GM10248 (cell line): ENCODE data around the gene CAMTA1.

Experiments
- CTCF ChIA-PET: fragments of 300-600 bp; sonication (Branson Sonifier 250); formaldehyde crosslinking; extraction: SDS; loops from one replicate; lab custom pipeline; 2021; ENCODE audit warnings: antibody characterized with exemption; lab: Yijun Ruan, JAX
- POLR2A ChIA-PET: fragments of 350-650 bp; sonication (Branson Sonifier 250); formaldehyde crosslinking; extraction: SDS; loops from one replicate; lab custom pipeline; 2020; ENCODE audit warnings: antibody characterized with exemption; lab: Yijun Ruan, JAX
- DNase-seq: peaks from one replicate; pipeline ENCODE4 v3.0.0; 2012; ENCODE audit errors: extremely low spot score
- TF ChIP-seq, protein P1 (sequence below): IDR thresholded peaks from 2 replicates; pipeline ENCODE4 v1.5.1; 2012; ENCODE audit warnings: mild to moderate bottlenecking, low read depth; ENCODE audit errors: extremely low read depth, missing control alignments, control extremely low read depth

The CAMTA1 gene

DNA sequence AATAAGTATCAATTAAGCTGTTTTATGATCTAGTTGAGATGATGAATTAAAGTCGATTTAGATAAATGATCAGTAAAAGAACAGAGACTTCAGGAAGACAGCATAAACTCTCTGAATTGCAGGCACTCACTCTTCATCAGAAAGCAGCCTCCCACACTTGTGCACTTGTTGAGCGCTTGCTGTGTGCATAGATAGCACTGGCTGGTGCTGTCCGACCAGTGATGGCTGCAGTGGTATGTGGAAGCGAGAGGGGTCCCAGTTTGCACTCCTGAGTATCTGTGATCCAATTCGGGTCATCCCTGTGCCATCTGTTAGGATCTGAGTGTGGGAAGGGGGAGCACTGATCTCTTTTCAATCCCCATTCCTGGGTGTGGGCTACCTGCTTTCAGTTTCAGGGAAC lies 137.8 kb downstream of the CAMTA1 start:
- CTCF ChIA-PET = no interaction called here
- POLR2A ChIA-PET = no interaction called here
- DNase-seq = no peak
- TF ChIP-seq, protein P1, sequence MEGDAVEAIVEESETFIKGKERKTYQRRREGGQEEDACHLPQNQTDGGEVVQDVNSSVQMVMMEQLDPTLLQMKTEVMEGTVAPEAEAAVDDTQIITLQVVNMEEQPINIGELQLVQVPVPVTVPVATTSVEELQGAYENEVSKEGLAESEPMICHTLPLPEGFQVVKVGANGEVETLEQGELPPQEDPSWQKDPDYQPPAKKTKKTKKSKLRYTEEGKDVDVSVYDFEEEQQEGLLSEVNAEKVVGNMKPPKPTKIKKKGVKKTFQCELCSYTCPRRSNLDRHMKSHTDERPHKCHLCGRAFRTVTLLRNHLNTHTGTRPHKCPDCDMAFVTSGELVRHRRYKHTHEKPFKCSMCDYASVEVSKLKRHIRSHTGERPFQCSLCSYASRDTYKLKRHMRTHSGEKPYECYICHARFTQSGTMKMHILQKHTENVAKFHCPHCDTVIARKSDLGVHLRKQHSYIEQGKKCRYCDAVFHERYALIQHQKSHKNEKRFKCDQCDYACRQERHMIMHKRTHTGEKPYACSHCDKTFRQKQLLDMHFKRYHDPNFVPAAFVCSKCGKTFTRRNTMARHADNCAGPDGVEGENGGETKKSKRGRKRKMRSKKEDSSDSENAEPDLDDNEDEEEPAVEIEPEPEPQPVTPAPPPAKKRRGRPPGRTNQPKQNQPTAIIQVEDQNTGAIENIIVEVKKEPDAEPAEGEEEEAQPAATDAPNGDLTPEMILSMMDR = no peak

DNA sequence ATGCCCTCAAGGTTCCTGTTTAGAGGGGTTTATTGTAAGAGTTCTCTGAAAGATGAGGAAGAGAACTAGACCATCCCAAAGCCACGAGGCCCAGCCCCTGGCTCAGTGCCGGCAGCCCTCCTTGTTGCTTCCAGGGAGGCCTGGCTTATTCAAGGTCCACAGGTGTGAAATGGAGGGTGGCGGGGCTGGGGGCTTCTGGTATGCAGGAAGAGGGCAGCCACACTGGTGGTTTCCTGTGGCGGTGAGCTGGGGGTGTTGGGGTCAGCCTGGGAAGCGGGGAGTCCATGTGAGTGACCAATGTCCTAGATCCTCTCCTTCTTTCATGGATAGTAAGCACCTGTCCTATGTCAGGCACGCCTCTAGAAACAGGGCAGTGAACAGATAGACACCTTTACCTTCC lies 138.2 kb downstream of the CAMTA1 start:
- no peak for DNase-seq
- TF ChIP-seq, protein P1 = no peak
- POLR2A ChIA-PET = no interaction called here
- CTCF ChIA-PET = no interaction called here

DNA sequence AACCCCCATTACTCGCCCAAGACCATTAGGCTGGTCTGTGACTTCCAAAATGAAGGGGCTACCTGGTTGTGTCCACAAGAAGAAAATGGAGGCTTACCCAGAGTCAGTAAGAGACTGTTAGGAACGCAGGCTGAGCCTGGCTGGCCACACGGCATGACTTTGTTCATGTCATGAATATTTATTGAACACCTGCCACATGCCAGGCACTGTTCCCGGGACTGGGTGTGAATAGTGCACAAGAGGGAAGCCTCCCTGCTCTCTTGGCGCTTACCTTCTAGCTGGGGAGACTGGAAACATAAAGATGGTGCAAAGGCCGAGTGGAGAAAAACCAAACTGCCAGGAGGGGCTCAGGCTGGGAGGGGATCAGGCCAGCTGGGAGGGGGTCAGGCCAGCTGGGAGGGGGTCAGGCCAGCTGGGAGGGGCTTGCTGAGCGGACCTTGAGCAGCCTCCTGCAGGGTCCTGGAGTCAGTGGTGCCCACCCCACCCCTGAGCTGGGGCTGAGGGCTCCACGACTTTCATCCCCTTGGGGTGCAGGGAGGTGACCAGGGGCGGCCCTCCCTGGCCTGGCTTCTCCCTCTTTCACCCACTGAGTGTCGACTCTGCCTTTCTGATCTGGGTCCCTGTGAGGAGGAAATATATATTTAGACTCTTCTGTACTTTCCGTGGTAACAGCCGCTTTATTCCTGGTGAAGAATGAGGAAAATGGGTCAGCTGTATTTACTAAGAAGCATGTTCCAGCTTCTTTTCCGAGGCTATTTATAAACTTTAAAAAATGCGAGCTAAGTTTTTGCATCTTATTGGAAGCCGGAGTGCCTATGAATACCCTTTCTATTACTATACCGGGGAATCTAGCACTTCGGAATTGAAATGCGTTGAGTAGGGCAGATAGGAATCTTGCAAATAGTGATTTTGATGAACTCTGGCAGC lies 139.0 kb downstream of the CAMTA1 start:
- DNase-seq = no peak
- ChIA-PET POLR2A (no interaction called here), CTCF (no interaction called here)
- TF ChIP-seq, protein P1 = no peak

DNA sequence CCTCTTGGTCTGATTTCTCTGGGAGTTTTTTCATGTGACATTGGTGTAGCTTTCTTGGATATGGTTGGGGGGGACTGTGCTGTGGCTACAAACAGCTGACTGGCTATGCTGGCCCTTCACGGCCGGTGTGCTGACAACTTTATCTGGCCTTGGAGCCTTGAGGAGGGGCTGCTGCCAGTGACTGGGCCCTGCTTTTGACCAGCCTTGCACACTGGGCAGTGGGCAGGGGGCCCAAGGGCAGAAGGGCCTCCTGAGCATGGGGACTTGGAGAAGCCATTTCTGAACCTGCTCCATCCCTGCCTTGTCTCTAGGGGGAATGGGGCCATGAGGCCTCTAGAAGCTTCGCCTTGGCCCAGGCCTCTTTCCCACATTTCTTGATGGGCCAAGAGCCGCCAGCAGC lies 139.6 kb downstream of the CAMTA1 start:
- ChIA-PET POLR2A (no interaction called here), CTCF (no interaction called here)
- TF ChIP-seq, protein P1 = no peak
- DNase-seq = no peak

DNA sequence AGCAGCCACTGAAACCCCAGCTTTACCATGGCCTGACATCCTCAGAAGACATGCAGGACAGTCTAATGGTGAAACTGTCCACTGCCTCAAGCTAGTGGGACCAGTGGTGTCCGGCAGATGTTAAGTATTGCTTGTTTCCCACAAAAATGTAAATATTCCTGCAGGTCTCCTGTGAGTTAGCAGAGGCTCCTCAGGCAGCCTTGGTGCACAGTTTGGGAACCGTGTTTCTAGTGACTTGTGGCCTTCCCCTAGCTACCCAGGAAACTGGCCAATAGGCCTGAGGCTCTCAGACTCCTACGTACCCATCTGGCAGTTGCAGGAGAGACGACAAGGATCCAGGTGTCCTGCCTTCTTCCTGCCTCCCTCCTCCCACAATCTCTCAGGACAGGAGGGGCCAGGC lies 142.4 kb downstream of the CAMTA1 start:
- TF ChIP-seq, protein P1 = no peak
- ChIA-PET POLR2A (no interaction called here), CTCF (no interaction called here)
- no peak for DNase-seq

DNA sequence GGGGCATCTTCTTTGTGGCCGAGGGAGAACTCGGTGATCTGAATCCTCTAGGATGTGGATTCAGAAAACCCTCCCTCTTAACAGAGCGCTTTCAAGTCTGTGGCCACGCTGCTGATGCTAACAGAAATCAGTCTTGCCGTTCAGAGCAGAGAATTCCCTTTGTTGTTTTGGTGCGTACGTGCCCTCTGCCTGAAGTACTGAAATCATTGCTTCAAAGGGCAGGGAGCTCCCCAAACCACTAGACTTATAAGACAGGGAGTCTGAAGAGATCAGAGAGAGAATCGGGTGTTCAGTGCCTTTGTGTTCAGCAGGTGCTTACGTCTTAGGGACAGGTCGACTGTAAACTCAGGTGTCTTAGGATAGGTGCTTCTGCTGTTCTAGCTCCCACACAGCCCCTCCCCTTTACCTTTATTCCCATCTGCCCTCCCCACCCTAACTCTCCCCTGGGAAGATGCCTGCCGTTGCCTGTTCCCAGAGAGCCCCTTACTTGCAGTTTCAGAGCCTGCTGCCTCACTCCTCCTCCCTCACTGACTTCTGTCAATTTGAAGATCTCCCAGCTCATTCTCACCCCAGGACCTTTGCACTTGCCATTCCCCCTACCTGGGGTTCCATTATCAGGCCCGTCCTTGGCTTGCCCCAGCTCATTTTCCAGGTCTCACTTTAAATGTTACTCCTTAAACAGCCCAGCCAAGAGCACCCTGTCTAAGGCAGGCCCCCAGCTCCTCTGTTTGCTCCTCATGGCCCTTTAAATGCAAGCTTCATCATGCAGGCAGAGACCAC lies 143.0 kb downstream of the CAMTA1 start:
- ChIA-PET POLR2A (no interaction called here), CTCF (interaction anchor here (1.0 kb wide), 1 partner anchor 114 kb away, joined by 3 read pairs; no protein-coding TSS in a partner anchor)
- TF ChIP-seq, protein P1 = no peak
- no peak for DNase-seq
